ENCODE results near the gene KLC1.
"Not testable (repeated sequence)": the region's sequence is repeated elsewhere in the genome, so short reads cannot be mapped to it uniquely, and the experiment has no call there.

The KLC1 gene

DNA sequence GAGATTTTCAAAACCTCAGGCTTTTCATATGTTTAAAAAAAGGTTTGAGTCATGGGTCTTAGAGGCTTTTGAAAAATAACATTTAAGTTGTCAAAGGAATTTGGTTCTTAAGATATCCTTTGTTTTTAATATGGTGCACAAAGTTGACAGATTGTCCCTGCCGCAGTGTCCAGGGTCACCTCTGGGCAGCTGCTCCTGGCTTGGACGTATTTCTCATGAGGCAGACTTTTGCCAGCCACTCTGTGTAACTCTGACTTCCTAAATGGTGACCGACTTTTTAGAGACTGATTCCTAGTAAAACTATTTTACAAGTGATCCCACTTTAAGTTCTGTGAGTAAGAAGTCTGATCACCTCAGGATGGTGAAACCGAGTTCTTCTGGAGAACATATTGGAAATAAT is 58.7 kb downstream of the KLC1 start:
- DNase-seq (ENCODE audit: low read depth in 2 of 2): no peak
- TF ChIP-seq, protein P1, sequence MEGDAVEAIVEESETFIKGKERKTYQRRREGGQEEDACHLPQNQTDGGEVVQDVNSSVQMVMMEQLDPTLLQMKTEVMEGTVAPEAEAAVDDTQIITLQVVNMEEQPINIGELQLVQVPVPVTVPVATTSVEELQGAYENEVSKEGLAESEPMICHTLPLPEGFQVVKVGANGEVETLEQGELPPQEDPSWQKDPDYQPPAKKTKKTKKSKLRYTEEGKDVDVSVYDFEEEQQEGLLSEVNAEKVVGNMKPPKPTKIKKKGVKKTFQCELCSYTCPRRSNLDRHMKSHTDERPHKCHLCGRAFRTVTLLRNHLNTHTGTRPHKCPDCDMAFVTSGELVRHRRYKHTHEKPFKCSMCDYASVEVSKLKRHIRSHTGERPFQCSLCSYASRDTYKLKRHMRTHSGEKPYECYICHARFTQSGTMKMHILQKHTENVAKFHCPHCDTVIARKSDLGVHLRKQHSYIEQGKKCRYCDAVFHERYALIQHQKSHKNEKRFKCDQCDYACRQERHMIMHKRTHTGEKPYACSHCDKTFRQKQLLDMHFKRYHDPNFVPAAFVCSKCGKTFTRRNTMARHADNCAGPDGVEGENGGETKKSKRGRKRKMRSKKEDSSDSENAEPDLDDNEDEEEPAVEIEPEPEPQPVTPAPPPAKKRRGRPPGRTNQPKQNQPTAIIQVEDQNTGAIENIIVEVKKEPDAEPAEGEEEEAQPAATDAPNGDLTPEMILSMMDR (IDR thresholded peaks at IDR 0.05; ENCODE audit: low read depth, low read length): no peak
- no peak overlapping the region for H3K4me3 ChIP-seq (replicated peaks in 1 of 2; ENCODE audit: low read depth in 2 of 2, low read length in 2 of 2)

DNA sequence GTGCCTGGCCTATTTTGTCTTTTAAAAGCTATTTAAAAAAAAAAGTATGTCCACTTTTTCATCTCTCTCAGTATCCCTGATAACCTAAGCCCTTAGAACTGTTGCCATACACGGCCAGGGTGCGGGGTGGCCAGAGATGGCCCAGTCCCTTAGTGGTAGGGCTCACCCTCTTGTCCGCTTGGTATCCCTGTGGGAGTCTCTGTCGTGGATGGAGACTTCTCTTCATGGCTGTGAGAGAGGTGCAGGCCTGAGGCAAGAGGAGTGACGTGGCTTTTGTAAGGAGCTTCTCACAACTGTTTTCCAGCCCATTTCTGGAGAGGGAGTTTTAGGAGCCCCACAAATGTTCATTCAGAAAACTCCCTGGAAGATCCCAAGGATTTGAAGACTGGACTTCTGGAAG is 59.4 kb downstream of the KLC1 start:
- peak in 1 of 2 donors; percentile 22 for DNase-seq (ENCODE audit: low read depth in 2 of 2)
- TF ChIP-seq, protein P1 (IDR thresholded peaks at IDR 0.05; ENCODE audit: low read depth, low read length): no peak
- no peak overlapping the region for H3K4me3 ChIP-seq (replicated peaks in 1 of 2; ENCODE audit: low read depth in 2 of 2, low read length in 2 of 2)

DNA sequence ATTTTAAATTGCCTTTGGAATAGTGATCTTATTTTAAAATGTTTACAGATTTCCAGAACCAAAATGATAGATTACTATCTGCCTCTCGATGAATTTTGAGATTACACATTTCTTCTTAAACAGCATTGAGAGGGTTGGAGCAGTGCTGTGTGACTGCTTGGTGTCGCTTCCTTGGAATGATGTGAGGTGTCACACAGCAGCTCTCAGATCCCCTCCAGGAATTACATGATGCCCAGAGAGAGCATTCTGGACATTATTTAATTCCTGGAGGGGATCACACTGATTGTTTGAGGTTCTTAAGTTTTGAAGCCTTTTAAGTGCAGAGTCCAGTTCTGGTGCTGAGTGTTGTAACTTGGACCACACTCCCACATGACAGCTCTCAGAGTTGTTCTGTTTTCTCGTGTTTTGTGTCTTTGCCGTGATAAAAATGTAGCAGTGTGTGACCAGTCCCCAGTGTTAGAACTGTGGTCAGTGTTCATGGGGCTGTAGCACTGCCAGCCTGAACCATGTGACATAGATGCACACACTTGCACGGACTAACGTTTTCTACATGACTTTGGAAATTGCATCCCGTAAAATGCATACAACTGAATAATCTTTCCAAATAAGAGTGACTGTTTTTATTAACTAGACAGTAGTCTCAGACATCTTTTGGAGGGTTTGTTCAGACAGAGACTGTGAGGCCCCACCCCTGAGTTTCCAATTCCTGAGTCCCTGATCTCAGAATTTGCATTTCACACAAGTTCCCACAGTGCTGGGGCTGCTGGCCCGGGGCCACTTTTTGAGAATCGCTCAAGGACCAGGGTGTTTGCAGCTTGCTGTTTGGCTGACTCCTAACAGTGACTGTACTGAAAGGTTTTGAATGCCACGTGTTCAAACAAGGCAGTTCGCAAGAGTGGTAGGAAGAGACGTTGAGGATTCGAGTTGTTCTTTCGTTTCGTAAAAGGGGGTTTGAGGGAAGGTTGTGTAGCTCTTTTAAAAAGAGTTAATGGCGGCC is 60.2 kb downstream of the KLC1 start:
- TF ChIP-seq, protein P1 (IDR thresholded peaks at IDR 0.05; ENCODE audit: low read depth, low read length): no peak

DNA sequence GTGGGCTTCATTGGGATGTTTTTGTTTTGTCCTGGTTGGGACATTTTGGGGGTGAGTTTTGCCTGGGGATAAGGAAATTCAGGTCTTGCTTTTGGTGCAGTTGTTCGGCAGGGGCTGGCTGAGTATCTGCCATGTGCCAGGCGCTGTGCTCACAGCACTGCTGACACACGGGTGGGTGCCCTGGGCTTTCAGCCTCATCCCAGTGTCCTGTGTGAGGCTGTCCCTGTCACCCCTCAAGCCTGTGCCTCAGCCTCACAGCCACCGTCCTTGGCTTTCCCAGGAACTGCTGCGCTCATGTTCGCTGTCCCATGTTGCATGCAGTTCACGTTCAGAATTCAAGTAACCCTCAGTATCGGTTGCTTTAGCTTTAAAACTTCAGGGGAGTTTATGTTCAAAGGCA is 61.3 kb downstream of the KLC1 start:
- TF ChIP-seq, protein P1 (IDR thresholded peaks at IDR 0.05; ENCODE audit: low read depth, low read length): no peak
- no peak overlapping the region for H3K4me3 ChIP-seq (replicated peaks in 1 of 2; ENCODE audit: low read depth in 2 of 2, low read length in 2 of 2)
- no peak for DNase-seq (ENCODE audit: low read depth in 2 of 2)

More for the DNA sequence above, 60.2 kb downstream of the KLC1 start:
- no peak overlapping the region for H3K4me3 ChIP-seq (replicated peaks in 1 of 2; ENCODE audit: low read depth in 2 of 2, low read length in 2 of 2)
- peak; percentile 78 for DNase-seq (ENCODE audit: low read depth in 2 of 2)

DNA sequence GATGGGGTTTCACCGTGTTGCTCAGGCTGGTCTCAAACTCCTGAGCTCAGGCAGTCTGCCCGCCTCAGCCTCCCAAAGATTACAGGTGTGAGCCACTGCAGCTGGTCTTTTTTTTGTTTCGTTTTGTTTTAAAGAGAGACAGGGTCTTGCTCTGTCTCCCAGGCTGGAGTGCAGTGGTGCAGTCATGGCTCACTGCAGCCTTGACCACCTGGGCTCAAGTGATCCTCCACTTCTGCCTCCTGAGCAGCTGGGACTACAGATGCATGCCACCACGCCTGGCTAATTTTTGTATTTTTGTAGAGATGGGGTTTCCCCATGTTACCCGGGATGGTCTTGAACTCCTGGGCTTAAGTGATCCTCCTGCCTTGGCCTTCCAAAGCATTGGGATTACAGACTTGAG is 62.6 kb downstream of the KLC1 start:
- not testable (repeated sequence) for H3K4me3 ChIP-seq (replicated peaks in 1 of 2; ENCODE audit: low read depth in 2 of 2, low read length in 2 of 2); DNase-seq (ENCODE audit: low read depth in 2 of 2)

DNA sequence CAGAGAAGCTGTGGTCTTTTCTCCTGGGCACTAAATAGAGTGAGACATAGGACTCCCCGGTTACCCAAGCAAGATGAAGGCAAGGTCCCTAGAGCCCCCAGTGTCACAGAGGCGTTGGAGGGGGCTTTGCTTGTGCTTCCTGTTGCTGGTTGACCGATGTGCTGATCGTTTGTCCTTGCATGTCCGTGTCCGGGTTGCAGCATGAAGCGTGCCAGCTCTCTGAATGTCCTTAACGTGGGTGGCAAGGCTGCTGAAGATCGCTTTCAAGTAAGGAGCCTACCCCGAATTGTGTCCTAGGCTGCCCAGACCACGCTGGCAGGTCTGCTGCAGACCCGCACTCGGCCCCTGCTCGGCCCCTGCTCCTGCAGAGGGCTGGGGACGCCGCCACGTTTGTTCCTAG is 63.1 kb downstream of the KLC1 start:
- DNase-seq (ENCODE audit: low read depth in 2 of 2): no peak
- no peak overlapping the region for H3K4me3 ChIP-seq (replicated peaks in 1 of 2; ENCODE audit: low read depth in 2 of 2, low read length in 2 of 2)
- TF ChIP-seq, protein P1 (IDR thresholded peaks at IDR 0.05; ENCODE audit: low read depth, low read length): no peak

DNA sequence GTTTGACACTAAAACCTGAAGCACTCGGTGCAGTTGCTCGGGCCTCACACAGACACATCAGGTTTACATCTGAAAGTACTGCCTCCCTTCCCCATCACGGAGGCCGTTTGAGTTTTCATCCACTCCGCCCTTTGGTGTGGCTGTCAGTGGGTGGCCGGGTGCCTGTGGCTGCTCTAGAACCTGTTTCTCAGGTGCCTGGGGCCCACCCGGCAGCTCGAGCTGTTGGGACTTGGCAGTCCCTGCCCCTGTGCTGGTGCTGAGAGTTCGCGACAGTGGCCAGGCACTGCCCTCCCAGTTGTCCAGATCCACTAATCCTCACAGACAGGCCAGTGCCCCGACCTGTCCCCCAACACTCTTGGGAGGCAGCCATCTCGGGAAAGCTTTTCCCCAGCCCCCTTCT is 63.9 kb downstream of the KLC1 start:
- no peak overlapping the region for H3K4me3 ChIP-seq (replicated peaks in 1 of 2; ENCODE audit: low read depth in 2 of 2, low read length in 2 of 2)
- no peak for DNase-seq (ENCODE audit: low read depth in 2 of 2)
- TF ChIP-seq, protein P1 (IDR thresholded peaks at IDR 0.05; ENCODE audit: low read depth, low read length): no peak

All from cardiac fibroblast (primary cell).